ENCODE measurements around the gene GALNT14. TPM values are rescaled to one million over a fixed set of nuclear protein-coding genes. Genes with fewer than 3 reads are reported as not detected.

The GALNT14 gene
- total and polyA plus RNA-seq, 2 of the 8 experiments (the other 6 are each of a cell fraction or from before 2014, with no cell fraction given): 13.0 to 13.7 TPM

- TF ChIP-seq CHD7 (IDR thresholded peaks at IDR 0.05; ENCODE audit: insufficient replicate concordance, low read length): no peak
- no peak for TF ChIP-seq ATF2 (IDR thresholded peaks at IDR 0.05; ENCODE audit: low read length)
- no peak for TF ChIP-seq TAF7 (optimal IDR thresholded peaks at IDR 0.05; ENCODE audit: borderline replicate concordance, low read depth, low read length)
- no peak for TF ChIP-seq POU5F1 (IDR thresholded peaks at IDR 0.05; ENCODE audit: low read depth, low read length)
- no peak for TF ChIP-seq E2F6 (IDR thresholded peaks at IDR 0.05)
These were observed 166.8 kb downstream of the GALNT14 start (continued) for GRCh38 chr2:30971231-30972025.

Data from H1 (cell line).